Embryonic facial prominence (tissue), 1 donor: ENCODE measurements around the gene BRI3.

ENCODE experiments used
- DNase-seq: peaks from one replicate; pipeline ENCODE4 v3.0.0-alpha.2; 2016; ENCODE audit errors: extremely low spot score

Gene BRI3

GRCh38 chr7:98280791-98281756, at the start of gene BRI3:
BRI3 (plus strand) TSS chr7:98281686; CDS start chr7:98281796, 110 bp downstream.
- DNase-seq = peak; percentile 71

GRCh38 chr7:98232263-98232585, 49.3 kb upstream of the BRI3 start:
- no peak for DNase-seq

GRCh38 chr7:98232799-98233198, 48.7 kb upstream of the BRI3 start:
- no peak for DNase-seq

GRCh38 chr7:98233219-98234070, 48.0 kb upstream of the BRI3 start:
- no peak for DNase-seq

- no peak for DNase-seq
Observed at GRCh38 chr7:98234429-98235147, 46.9 kb upstream of the BRI3 start.

GRCh38 chr7:98235901-98236300, 45.6 kb upstream of the BRI3 start:
- DNase-seq = no peak

GRCh38 chr7:98236355-98237185, 44.9 kb upstream of the BRI3 start:
- no peak for DNase-seq

- DNase-seq = no peak
Observed at GRCh38 chr7:98238076-98238475, 43.4 kb upstream of the BRI3 start.

- DNase-seq = no peak
Observed at GRCh38 chr7:98238976-98239375, 42.5 kb upstream of the BRI3 start.

GRCh38 chr7:98240961-98241673, 40.4 kb upstream of the BRI3 start:
- no peak for DNase-seq

GRCh38 chr7:98241674-98242241, 39.7 kb upstream of the BRI3 start:
- no peak for DNase-seq

GRCh38 chr7:98242342-98242741, 39.1 kb upstream of the BRI3 start:
- DNase-seq = no peak

GRCh38 chr7:98242934-98243333, 38.6 kb upstream of the BRI3 start:
- DNase-seq = no peak

GRCh38 chr7:98244871-98245270, 36.6 kb upstream of the BRI3 start:
- DNase-seq = no peak

- DNase-seq = no peak
Observed at GRCh38 chr7:98248156-98248555, 33.3 kb upstream of the BRI3 start.

- no peak for DNase-seq
Observed at GRCh38 chr7:98249106-98249505, 32.4 kb upstream of the BRI3 start.

GRCh38 chr7:98250789-98251188, 30.7 kb upstream of the BRI3 start:
- no peak for DNase-seq

- DNase-seq = no peak
Observed at GRCh38 chr7:98251231-98251600, 30.3 kb upstream of the BRI3 start.

GRCh38 chr7:98251601-98252424, 29.7 kb upstream of the BRI3 start, which contains the start of gene TECPR1:
TECPR1 (minus strand) TSS chr7:98252232; CDS start chr7:98246146, 6,086 bp downstream.
- peak; percentile 68 for DNase-seq
